ENCODE data around the gene FAM47E. TPM values are rescaled to one million over a fixed set of nuclear protein-coding genes. Genes with fewer than 3 reads are reported as not detected.

FAM47E gene
- total and polyA plus RNA-seq, 2 of the 13 experiments (the other 11 are each of a cell fraction or from before 2014, with no cell fraction given) = 0.33 to 0.66 TPM

GRCh38 chr4:76213415-76214176 is 37.9 kb upstream of the FAM47E start, which contains the start of gene SCARB2 (continued):
- TF ChIP-seq ZBTB40 (IDR thresholded peaks at IDR 0.05) = no peak
- TF ChIP-seq ZBTB40 (CRISPR knock-in tag; IDR thresholded peaks at IDR 0.05) = no peak
- no peak for TF ChIP-seq ZNF704 (CRISPR knock-in tag; IDR thresholded peaks at IDR 0.05; ENCODE audit: borderline replicate concordance)
- TF ChIP-seq, protein P1, sequence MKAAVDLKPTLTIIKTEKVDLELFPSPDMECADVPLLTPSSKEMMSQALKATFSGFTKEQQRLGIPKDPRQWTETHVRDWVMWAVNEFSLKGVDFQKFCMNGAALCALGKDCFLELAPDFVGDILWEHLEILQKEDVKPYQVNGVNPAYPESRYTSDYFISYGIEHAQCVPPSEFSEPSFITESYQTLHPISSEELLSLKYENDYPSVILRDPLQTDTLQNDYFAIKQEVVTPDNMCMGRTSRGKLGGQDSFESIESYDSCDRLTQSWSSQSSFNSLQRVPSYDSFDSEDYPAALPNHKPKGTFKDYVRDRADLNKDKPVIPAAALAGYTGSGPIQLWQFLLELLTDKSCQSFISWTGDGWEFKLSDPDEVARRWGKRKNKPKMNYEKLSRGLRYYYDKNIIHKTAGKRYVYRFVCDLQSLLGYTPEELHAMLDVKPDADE (CRISPR knock-in tag; IDR thresholded peaks at IDR 0.05) = no peak
- TF ChIP-seq ZNF781 (CRISPR knock-in tag; IDR thresholded peaks at IDR 0.05; ENCODE audit: borderline replicate concordance, not compliant biosample characterization) = peak; percentile 65
- no peak for TF ChIP-seq ZNF232 (CRISPR knock-in tag; IDR thresholded peaks at IDR 0.05; ENCODE audit: borderline replicate concordance)
- TF ChIP-seq ZNF17 (CRISPR knock-in tag; IDR thresholded peaks at IDR 0.05) = no peak
- TF ChIP-seq ETV6 (CRISPR knock-in tag; conservative IDR thresholded peaks at IDR 0.05) = no peak; the same call in none of the 2 replicates
- TF ChIP-seq NAIF1 (CRISPR knock-in tag; IDR thresholded peaks at IDR 0.05; ENCODE audit: borderline replicate concordance) = no peak
- no peak; the same call in 1 of the 2 replicates for TF ChIP-seq REXO4 (CRISPR knock-in tag; IDR thresholded peaks at IDR 0.05; ENCODE audit: borderline replicate concordance)
- TF ChIP-seq, protein P2, sequence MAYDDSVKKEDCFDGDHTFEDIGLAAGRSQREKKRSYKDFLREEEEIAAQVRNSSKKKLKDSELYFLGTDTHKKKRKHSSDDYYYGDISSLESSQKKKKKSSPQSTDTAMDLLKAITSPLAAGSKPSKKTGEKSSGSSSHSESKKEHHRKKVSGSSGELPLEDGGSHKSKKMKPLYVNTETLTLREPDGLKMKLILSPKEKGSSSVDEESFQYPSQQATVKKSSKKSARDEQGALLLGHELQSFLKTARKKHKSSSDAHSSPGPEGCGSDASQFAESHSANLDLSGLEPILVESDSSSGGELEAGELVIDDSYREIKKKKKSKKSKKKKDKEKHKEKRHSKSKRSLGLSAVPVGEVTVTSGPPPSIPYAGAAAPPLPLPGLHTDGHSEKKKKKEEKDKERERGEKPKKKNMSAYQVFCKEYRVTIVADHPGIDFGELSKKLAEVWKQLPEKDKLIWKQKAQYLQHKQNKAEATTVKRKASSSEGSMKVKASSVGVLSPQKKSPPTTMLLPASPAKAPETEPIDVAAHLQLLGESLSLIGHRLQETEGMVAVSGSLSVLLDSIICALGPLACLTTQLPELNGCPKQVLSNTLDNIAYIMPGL (CRISPR knock-in tag; IDR thresholded peaks at IDR 0.05; ENCODE audit: borderline replicate concordance in 1 of 2, low read depth in 1 of 2) = peak; percentile 32 to 80; a peak in 3 of 4 replicates
- TF ChIP-seq ZNF567 (CRISPR knock-in tag; IDR thresholded peaks at IDR 0.05; ENCODE audit: borderline replicate concordance) = no peak
